OCI-LY1 (cell line): ENCODE data around the gene MICU1.

Experiments used
- EZH2 ChIP-seq: fragments of 200-600 bp; sonication (generic), shearing (Covaris generic); IDR thresholded peaks from 2 replicates; pipeline ENCODE4 v1.8.0; 2017; ENCODE audit warnings: borderline replicate concordance, mixed run types, mild to moderate bottlenecking, antibody characterized with exemption, low read length, moderate library complexity, mixed read lengths
- TF ChIP-seq, protein P1 (sequence below): fragments of 200-600 bp; sonication (generic), shearing (Covaris generic); IDR thresholded peaks from 2 replicates; pipeline ENCODE4 v1.5.1; 2017; ENCODE audit warnings: mild to moderate bottlenecking, antibody characterized with exemption, low read length, moderate library complexity, mixed read lengths

DNA sequence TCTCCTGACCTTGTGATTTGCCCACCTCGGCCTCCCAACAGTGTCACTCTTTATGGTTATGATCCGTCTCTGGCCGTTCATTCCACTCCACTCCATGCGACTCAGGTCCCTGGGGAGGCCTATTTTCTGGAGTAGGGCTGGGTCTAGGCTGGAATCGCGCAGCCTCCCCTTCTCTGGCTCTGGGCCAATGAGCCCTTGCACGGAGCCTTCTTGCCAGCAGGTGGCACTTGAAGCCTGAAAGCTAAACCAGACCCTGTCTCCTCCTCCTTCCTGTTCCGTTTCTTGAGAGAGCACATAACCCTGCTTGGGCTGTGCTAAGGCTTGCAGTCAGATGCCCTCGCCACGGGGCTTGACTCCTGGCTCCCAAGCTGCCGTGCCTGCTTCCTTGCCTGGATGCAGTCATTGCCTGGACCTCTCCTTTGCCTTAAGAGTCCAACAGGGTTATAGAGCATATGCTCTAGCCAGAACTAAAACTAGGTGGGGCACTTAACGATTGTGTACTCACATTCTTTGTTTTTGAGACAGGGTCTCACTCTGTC, 261.6 kb downstream of the MICU1 start:
- TF ChIP-seq, protein P1, sequence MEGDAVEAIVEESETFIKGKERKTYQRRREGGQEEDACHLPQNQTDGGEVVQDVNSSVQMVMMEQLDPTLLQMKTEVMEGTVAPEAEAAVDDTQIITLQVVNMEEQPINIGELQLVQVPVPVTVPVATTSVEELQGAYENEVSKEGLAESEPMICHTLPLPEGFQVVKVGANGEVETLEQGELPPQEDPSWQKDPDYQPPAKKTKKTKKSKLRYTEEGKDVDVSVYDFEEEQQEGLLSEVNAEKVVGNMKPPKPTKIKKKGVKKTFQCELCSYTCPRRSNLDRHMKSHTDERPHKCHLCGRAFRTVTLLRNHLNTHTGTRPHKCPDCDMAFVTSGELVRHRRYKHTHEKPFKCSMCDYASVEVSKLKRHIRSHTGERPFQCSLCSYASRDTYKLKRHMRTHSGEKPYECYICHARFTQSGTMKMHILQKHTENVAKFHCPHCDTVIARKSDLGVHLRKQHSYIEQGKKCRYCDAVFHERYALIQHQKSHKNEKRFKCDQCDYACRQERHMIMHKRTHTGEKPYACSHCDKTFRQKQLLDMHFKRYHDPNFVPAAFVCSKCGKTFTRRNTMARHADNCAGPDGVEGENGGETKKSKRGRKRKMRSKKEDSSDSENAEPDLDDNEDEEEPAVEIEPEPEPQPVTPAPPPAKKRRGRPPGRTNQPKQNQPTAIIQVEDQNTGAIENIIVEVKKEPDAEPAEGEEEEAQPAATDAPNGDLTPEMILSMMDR = peak; percentile 87
- no peak for TF ChIP-seq EZH2
